T-cell (primary cell): ENCODE measurements around the gene YIF1B. TPM values are rescaled to one million over a fixed set of nuclear protein-coding genes. Genes with fewer than 3 reads are reported as not detected.
"Not testable (repeated sequence)": the region's sequence is repeated elsewhere in the genome, so short reads cannot be mapped to it uniquely, and the experiment has no call there.

Experiments used
- ATAC-seq, 4 experiments: fragments of 200-7000 bp in 3 of 4; fragments of 150-1000 bp in 1 of 4; cut with Tn5 transposase; replicated peaks in 1 of 4; 1 replicate in 3 of 4; 2 replicates in 1 of 4; pipeline ENCODE4 v1.10.0; 2021; ENCODE audit warnings: moderate library complexity in 3 of 4, mild to moderate bottlenecking in 2 of 4, moderate number of reproducible peaks in 1 of 4
- CTCF ChIA-PET, 2 donors: fragments of 300-600 bp; sonication (Branson Sonifier 250); formaldehyde crosslinking; loops; one replicate each; lab custom pipeline; 2022; ENCODE audit warnings: antibody characterized with exemption in 2 of 2; lab: Charles Lee
- POLR2A ChIA-PET, 2 donors: fragments of 300-600 bp; sonication (Branson Sonifier 250); formaldehyde crosslinking; loops; one replicate each; lab custom pipeline; 2022; ENCODE audit warnings: antibody characterized with exemption in 2 of 2; lab: Charles Lee
- DNase-seq, 35 experiments: peaks; one replicate each; pipeline versions ENCODE4 v3.0.0 to v3.0.0-alpha.2; 2013 to 2023
- H3K27ac ChIP-seq: one replicate; pipeline ENCODE4 v1.5.1; 2013; ENCODE audit warnings: low read length
- H3K27me3 ChIP-seq, 2 experiments: replicated peaks in 1 of 2; 1 replicate in 1 of 2; 2 replicates in 1 of 2; pipeline versions ENCODE4 v1.6.1 to v1.7.0; 2013; ENCODE audit warnings: low read length in 1 of 2, mixed read lengths in 1 of 2; ENCODE audit not compliant: control insufficient read depth in 2 of 2, insufficient read depth in 2 of 2; ENCODE audit errors: extremely low read depth in 1 of 2
- H3K36me3 ChIP-seq, 2 donors: 1 replicate in 1 of 2; 2 replicates in 1 of 2; pipeline versions ENCODE4 v1.6.1 to v1.7.0; 2013; ENCODE audit warnings: low read length in 1 of 2; ENCODE audit not compliant: control insufficient read depth in 2 of 2, insufficient read depth in 1 of 2; ENCODE audit errors: extremely low read depth in 1 of 2
- H3K4me1 ChIP-seq, 2 experiments: 1 replicate in 1 of 2; 2 replicates in 1 of 2; pipeline versions ENCODE4 v1.6.1 to v1.7.0; 2013; ENCODE audit warnings: low read length in 2 of 2, mixed read lengths in 1 of 2; ENCODE audit not compliant: insufficient read depth in 2 of 2, control insufficient read depth in 1 of 2; ENCODE audit errors: extremely low read depth in 1 of 2
- H3K4me3 ChIP-seq, 2 donors: 1 replicate in 1 of 2; 2 replicates in 1 of 2; pipeline versions ENCODE4 v1.5.1 to v1.7.0; 2013; ENCODE audit warnings: mild to moderate bottlenecking in 2 of 2, low read length in 1 of 2, moderate library complexity in 1 of 2; ENCODE audit not compliant: control insufficient read depth in 1 of 2; ENCODE audit errors: extremely low read depth in 1 of 2
- H3K9me3 ChIP-seq: 2 replicates; pipeline ENCODE4 v1.7.0; 2013
- H3K27ac Mint-ChIP-seq, 2 donors: one replicate each; pipeline ENCODE4 v1.8.0; 2020 to 2021; ENCODE audit warnings: mild to moderate bottlenecking in 2 of 2, mixed read lengths in 2 of 2
- H3K27me3 Mint-ChIP-seq, 2 donors: one replicate each; pipeline ENCODE4 v1.8.0; 2021 to 2022; ENCODE audit warnings: mixed read lengths in 2 of 2
- H3K36me3 Mint-ChIP-seq: one replicate; pipeline ENCODE4 v1.8.0; 2021; ENCODE audit warnings: mixed read lengths
- H3K4me1 Mint-ChIP-seq, 3 donors: one replicate each; pipeline ENCODE4 v1.8.0; 2020 to 2022; ENCODE audit warnings: mixed read lengths in 3 of 3, mild to moderate bottlenecking in 1 of 3
- H3K4me3 Mint-ChIP-seq, 3 donors: one replicate each; pipeline ENCODE4 v1.8.0; 2020 to 2022; ENCODE audit warnings: mild to moderate bottlenecking in 3 of 3, mixed read lengths in 3 of 3, moderate library complexity in 3 of 3
- H3K9me3 Mint-ChIP-seq, 3 donors: one replicate each; pipeline ENCODE4 v1.8.0; 2020 to 2022; ENCODE audit warnings: mixed read lengths in 3 of 3
- WGBS: methylation state at CpG from one replicate; pipeline ENCODE4 v1.1.5; 2013; ENCODE audit warnings: missing lambda C conversion rate; ENCODE audit not compliant: insufficient coverage; 5-methylcytosine and 5-hydroxymethylcytosine counted together
- total RNA-seq, 35 experiments: library from RNA in 6 of 35; stranded (reverse) in 6 of 35; fragments of 120-200 nt in 1 of 35; gene quantifications; one replicate each; pipeline versions ENCODE4 v1.2.1 to v1.2.4 and lab custom pipeline; 2013 to 2026

The YIF1B gene
- total RNA-seq, 5 donors from 2014 or later (not counting 1 experiment from before 2014, with no cell fraction given), result 28.1 to 39.1 (median 34.1) TPM

DNA sequence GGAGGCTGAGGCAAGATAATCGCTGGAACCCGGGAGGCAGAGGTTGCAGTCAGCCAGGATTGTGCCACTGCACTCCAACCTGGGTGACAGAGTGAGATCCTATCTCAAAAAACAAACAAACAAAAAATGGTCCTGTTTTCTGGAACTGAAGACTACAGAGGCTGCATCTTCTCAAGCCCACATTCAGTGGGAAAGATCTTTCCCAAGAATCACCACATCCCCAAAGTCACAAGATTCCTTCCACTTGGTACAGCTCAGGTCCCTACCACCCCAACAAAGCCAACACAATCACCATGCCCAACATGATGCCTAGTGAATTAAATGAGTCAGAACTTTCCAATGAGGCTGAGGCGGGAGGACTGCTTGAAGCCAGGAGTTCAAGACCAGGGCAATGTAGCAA, 35.1 kb upstream of the YIF1B start:
- WGBS, result 88% methylated on average over 2 of the region's 3 CpGs
- H3K36me3 Mint-ChIP-seq, result peaks cover 6% of the 10 kb centered on the region
- Histone ChIP-seq H3K4me1 (no peaks in the 10 kb centered on the region), H3K4me3 (no peak overlapping the region), H3K9me3 (no peaks in the 10 kb centered on the region), H3K27ac (no peak overlapping the region), H3K27me3 (peaks cover 0 to 2% of the 10 kb centered on the region in 2 experiments), H3K36me3 (no peaks in the 10 kb centered on the region)
- H3K27ac Mint-ChIP-seq, result no peak overlapping the region
- H3K4me3 Mint-ChIP-seq, result no peak overlapping the region
- ATAC-seq, result no peak
- peaks cover 0 to 3% (median 0%) of the 10 kb centered on the region in 3 donors for H3K4me1 Mint-ChIP-seq
- ChIA-PET CTCF (no interaction called here), POLR2A (no interaction called here)
- no peak for DNase-seq
- H3K27me3 Mint-ChIP-seq, result no peaks in the 10 kb centered on the region
- no peaks in the 10 kb centered on the region for H3K9me3 Mint-ChIP-seq

DNA sequence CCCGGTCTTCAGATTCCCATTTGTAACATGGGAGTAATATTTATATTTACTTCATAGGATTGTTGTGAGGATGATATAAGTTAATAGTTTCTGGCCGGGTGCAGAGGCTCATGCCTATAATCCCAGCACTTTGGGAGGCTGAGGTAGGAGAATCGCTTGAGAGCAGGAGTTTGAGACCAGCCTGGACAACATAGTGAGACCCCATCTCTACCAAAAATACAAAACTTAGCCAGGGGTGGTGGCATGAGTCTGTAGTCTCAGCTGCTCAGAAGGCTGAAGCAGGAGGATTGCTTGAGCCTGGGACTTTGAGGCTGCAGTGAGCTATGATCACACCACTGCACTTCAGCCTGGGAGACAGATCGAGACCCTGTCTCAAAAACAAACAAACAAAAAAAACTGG, 31.1 kb upstream of the YIF1B start:
- CTCF ChIA-PET, result no interaction called here

GRCh38 chr19:38340927-38341326, 25.2 kb upstream of the YIF1B start:
- H3K27ac ChIP-seq, result no peak overlapping the region
- no peaks in the 10 kb centered on the region for H3K27me3 Mint-ChIP-seq
- 93% methylated on average over 2 of the region's 2 CpGs for WGBS
- H3K4me1 Mint-ChIP-seq, result peaks cover 13 to 18% (median 16%) of the 10 kb centered on the region in 3 donors
- H3K27ac Mint-ChIP-seq, result no peak overlapping the region
- H3K9me3 Mint-ChIP-seq, result no peaks in the 10 kb centered on the region
- no peaks in the 10 kb centered on the region for H3K9me3 ChIP-seq
- DNase-seq (no peak), ATAC-seq (no peak)
- H3K36me3 Mint-ChIP-seq, result peaks cover 9% of the 10 kb centered on the region
- no peaks in the 10 kb centered on the region for H3K27me3 ChIP-seq
- H3K4me3 ChIP-seq, result no peak overlapping the region
- peaks cover 0 to 3% of the 10 kb centered on the region in 2 donors for H3K36me3 ChIP-seq
- ChIA-PET CTCF (no interaction called here), POLR2A (no interaction called here)
- no peak overlapping the region for H3K4me3 Mint-ChIP-seq
- H3K4me1 ChIP-seq, result peaks cover 4 to 13% of the 10 kb centered on the region in 2 experiments

More for the DNA sequence above, 31.1 kb upstream of the YIF1B start:
- DNase-seq, result no peak
- H3K27me3 Mint-ChIP-seq, result no peaks in the 10 kb centered on the region
- no peaks in the 10 kb centered on the region for H3K9me3 Mint-ChIP-seq
- no peak for ATAC-seq
- Histone ChIP-seq H3K27ac (no peak overlapping the region), H3K4me1 (no peaks in the 10 kb centered on the region), H3K36me3 (no peaks in the 10 kb centered on the region), H3K9me3 (no peaks in the 10 kb centered on the region), H3K4me3 (no peak overlapping the region), H3K27me3 (no peaks in the 10 kb centered on the region)
- POLR2A ChIA-PET, result no interaction called here
- H3K4me3 Mint-ChIP-seq, result no peak overlapping the region
- no peak overlapping the region for H3K27ac Mint-ChIP-seq
- peaks cover 0 to 5% (median 2%) of the 10 kb centered on the region in 3 donors for H3K4me1 Mint-ChIP-seq
- WGBS, result 60% methylated on average over 1 of the region's 4 CpGs
- peaks cover 8% of the 10 kb centered on the region for H3K36me3 Mint-ChIP-seq

GRCh38 chr19:38339011-38339410, 23.3 kb upstream of the YIF1B start:
- CTCF ChIA-PET, result interaction anchor here in 1 of 2 donors (0.6 kb wide), 1 partner anchor 434 kb away, joined by 3 read pairs; no protein-coding TSS in a partner anchor
- whole genome bisulfite sequencing, result no CpG with 5 or more reads among the region's 4 CpGs
- H3K4me3 Mint-ChIP-seq, result peak overlapping the region in 2 of 3 donors; percentile 19 to 41

DNA sequence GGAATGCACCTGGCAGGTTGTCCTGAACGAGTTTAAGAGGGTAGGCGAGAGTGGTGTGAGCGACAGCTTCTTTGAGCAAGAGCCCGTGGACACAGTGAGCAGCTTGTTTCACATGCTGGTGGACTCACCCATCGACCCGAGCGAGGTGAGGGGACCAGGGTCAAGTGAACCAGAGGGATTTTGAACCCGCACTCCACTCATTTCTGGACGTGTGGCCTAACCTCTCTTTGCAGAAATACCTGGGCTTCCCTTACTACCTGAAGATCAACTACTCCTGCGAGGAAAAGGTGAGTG, 21.6 kb upstream of the YIF1B start:
- ChIA-PET POLR2A (no interaction called here), CTCF (interaction anchor here in 1 of 2 donors (0.6 kb wide), 1 partner anchor 93 kb away, joined by 4 read pairs; no protein-coding TSS in a partner anchor)
- Histone ChIP-seq H3K4me1 (peaks cover 4 to 19% of the 10 kb centered on the region in 2 experiments), H3K4me3 (peak overlapping the region; percentile 6 to 80), H3K36me3 (peaks cover 0 to 3% of the 10 kb centered on the region in 2 donors), H3K27ac (peak overlapping the region; percentile 39), H3K27me3 (no peaks in the 10 kb centered on the region), H3K9me3 (no peaks in the 10 kb centered on the region)
- peak in 2 of 35 experiments; percentile 5 to 7 for DNase-seq
- peaks cover 6% of the 10 kb centered on the region for H3K36me3 Mint-ChIP-seq
- peak overlapping the region; percentile 93 to 98 for H3K27ac Mint-ChIP-seq
- no peak for ATAC-seq
- 66% methylated on average over 8 of the region's 10 CpGs for WGBS
- peak overlapping the region; percentile 88 to 93 (median 90) for H3K4me3 Mint-ChIP-seq
- peaks cover 13 to 17% (median 14%) of the 10 kb centered on the region in 3 donors for H3K4me1 Mint-ChIP-seq
- H3K9me3 Mint-ChIP-seq, result no peaks in the 10 kb centered on the region
- no peaks in the 10 kb centered on the region for H3K27me3 Mint-ChIP-seq

More at GRCh38 chr19:38339011-38339410, 23.3 kb upstream of the YIF1B start:
- H3K27me3 Mint-ChIP-seq, H3K9me3 Mint-ChIP-seq, H3K4me3 ChIP-seq, H3K9me3 ChIP-seq, H3K27ac Mint-ChIP-seq, H3K27ac ChIP-seq, POLR2A ChIA-PET, H3K27me3 ChIP-seq, H3K36me3 Mint-ChIP-seq, DNase-seq, H3K36me3 ChIP-seq, ATAC-seq: not testable (repeated sequence)
- peaks cover 4 to 19% of the 10 kb centered on the region in 2 experiments for H3K4me1 ChIP-seq
- peaks cover 13 to 17% (median 16%) of the 10 kb centered on the region in 3 donors for H3K4me1 Mint-ChIP-seq

DNA sequence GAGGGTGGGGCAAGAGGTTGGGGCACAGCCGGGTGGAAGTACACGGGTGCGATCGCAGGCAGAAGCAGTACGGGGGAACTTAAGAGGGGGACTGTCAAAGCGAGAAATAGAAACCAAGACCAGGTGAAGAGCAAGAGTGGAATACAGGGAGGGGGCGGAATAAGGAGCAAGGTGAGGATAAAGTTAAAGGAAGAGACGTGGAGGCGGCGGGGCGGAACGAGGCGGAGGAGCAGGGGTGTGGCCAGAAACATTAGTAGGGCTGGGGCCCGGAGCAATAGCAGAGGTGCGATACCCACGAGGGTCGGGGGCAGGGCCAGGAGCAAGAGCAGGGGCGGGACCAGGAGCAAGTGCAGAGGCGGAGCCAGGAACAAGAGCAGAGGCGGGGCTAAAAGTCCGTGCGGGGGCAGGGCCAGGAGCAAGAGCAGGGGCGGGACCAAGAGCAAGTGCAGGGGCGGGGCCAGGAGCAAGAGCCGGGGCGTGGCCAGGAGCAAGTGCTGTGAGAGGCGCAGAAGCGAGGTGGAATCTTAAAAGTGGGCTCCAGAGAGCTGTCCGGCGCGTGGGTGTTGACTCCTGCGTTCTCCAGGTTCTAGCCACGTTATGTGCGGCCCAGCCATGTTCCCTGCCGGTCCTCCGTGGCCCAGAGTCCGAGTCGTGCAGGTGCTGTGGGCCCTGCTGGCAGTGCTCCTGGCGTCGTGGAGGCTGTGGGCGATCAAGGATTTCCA, 21.1 kb upstream of the YIF1B start:
- peak; percentile 81 to 97 (median 92) for DNase-seq
- ChIA-PET CTCF (interaction anchor here (0.6 to 1.7 kb wide), 3 partner anchors 38 to 93 kb away, joined by 4 to 28 read pairs (median 7); partner anchors contain the start of genes FAM98C (in 1 of the 2) and PSMD8 (in 1 of the 2)), POLR2A (interaction anchor here (0.5 to 1.0 kb wide), 2 partner anchors 37 to 66 kb away, joined by 4 to 5 read pairs; partner anchors contain the start of genes FAM98C (in 1 of the 2) and PSMD8 (in 1 of the 2))
- peak overlapping the region; percentile 77 to 80 for H3K4me3 ChIP-seq
- H3K27me3 ChIP-seq, result no peaks in the 10 kb centered on the region
- ATAC-seq, result peak; percentile 63 to 73 (median 66)
- peaks cover 13 to 17% (median 14%) of the 10 kb centered on the region in 3 donors for H3K4me1 Mint-ChIP-seq
- H3K36me3 ChIP-seq, result peaks cover 0 to 3% of the 10 kb centered on the region in 2 donors
- H3K4me3 Mint-ChIP-seq, result peak overlapping the region; percentile 88 to 93 (median 90)
- no peaks in the 10 kb centered on the region for H3K27me3 Mint-ChIP-seq
- 3% methylated on average over 39 of the region's 41 CpGs for WGBS
- no peaks in the 10 kb centered on the region for H3K9me3 Mint-ChIP-seq
- no peaks in the 10 kb centered on the region for H3K9me3 ChIP-seq
- H3K27ac ChIP-seq, result peak overlapping the region; percentile 96
- peak overlapping the region; percentile 93 to 98 for H3K27ac Mint-ChIP-seq
- peaks cover 4 to 19% of the 10 kb centered on the region in 2 experiments for H3K4me1 ChIP-seq
- peaks cover 6% of the 10 kb centered on the region for H3K36me3 Mint-ChIP-seq
